K562 (cell line): ENCODE data around the gene PRPSAP1. TPM values are rescaled to one million over a fixed set of nuclear protein-coding genes. Genes with fewer than 3 reads are reported as not detected.
A peak's percentile ranks its signal among the peaks of the same experiment; 100 is the strongest.

Experiments
- ATAC-seq: fragments of 200-7000 bp; cut with Tn5 transposase; 3 replicates; pipeline ENCODE4 v1.9.1; 2020; ENCODE audit warnings: moderate library complexity
- BruUV-seq: library from RNA; stranded (reverse); fragments of 400-500 nt; replicated peaks from 2 replicates; lab custom pipeline; 2021; lab: Mats Ljungman, UMichigan
- CTCF ChIA-PET: fragments of 300-600 bp; formaldehyde crosslinking; extraction: SDS; loops from one replicate; lab custom pipeline; 2021; ENCODE audit warnings: low intra/inter-chr PET ratio; lab: Yijun Ruan, JAX
- POLR2A ChIA-PET: fragments of 300-600, 350-650 bp; sonication (Branson Sonifier 250); formaldehyde crosslinking; extraction: SDS; loops from one replicate; lab custom pipeline; 2021; ENCODE audit warnings: antibody characterized with exemption, inconsistent platforms; lab: Yijun Ruan, JAX
- DNase-seq, 4 experiments: peaks; one replicate each; pipeline versions ENCODE4 v3.0.0 to v3.0.0-alpha.2; 2011 to 2018; ENCODE audit warnings: low spot score in 3 of 4, mixed read lengths in 3 of 4; ENCODE audit errors: extremely low read depth in 1 of 4
- FAIRE-seq: peaks from 2 replicates; lab custom pipeline; 2011; peaks lifted over from hg19 to GRCh38; lab: Jason Lieb, UNC
- H2AFZ ChIP-seq: 2 replicates; pipeline ENCODE4 v1.6.0; 2011; ENCODE audit warnings: low read depth, low read length, control low read depth, inconsistent platforms
- H3K27ac ChIP-seq: fragments of 200-600 bp; 3 replicates; pipeline ENCODE4 v1.8.0; 2011; ENCODE audit warnings: low read depth, mild to moderate bottlenecking, control low read depth, inconsistent platforms, low read length, moderate library complexity, mixed read lengths; ENCODE audit errors: extremely low read depth
- H3K27me3 ChIP-seq, 2 experiments: fragments of 300-600 bp in 1 of 2; 2 replicates in 1 of 2; 3 replicates in 1 of 2; pipeline versions ENCODE4 v1.6.0 to v1.8.0; 2011; ENCODE audit warnings: inconsistent platforms in 2 of 2, low read length in 2 of 2, mild to moderate bottlenecking in 1 of 2, mixed read lengths in 1 of 2, moderate library complexity in 1 of 2; ENCODE audit not compliant: control insufficient read depth in 2 of 2, insufficient read depth in 2 of 2
- H3K36me3 ChIP-seq: fragments of 300-600 bp; 3 replicates; pipeline ENCODE4 v1.8.0; 2011; ENCODE audit warnings: mild to moderate bottlenecking, low read length, inconsistent platforms; ENCODE audit not compliant: control insufficient read depth, insufficient read depth
- H3K4me1 ChIP-seq, 2 experiments: fragments of 200-600 bp in 1 of 2; replicated peaks in 1 of 2; 2 replicates in 1 of 2; 3 replicates in 1 of 2; pipeline versions ENCODE4 v1.5.1 to v1.8.0; 2011; ENCODE audit warnings: inconsistent platforms in 2 of 2, low read length in 2 of 2, mild to moderate bottlenecking in 1 of 2, mixed read lengths in 1 of 2, moderate library complexity in 1 of 2; ENCODE audit not compliant: control insufficient read depth in 2 of 2, insufficient read depth in 2 of 2
- H3K4me2 ChIP-seq: 2 replicates; pipeline ENCODE4 v1.6.1; 2011; ENCODE audit warnings: low read length, control low read depth, inconsistent platforms, mixed read lengths; ENCODE audit not compliant: insufficient read depth
- H3K4me3 ChIP-seq: fragments of 200-600 bp; sonication (generic), shearing (Covaris generic); 2 replicates; pipeline ENCODE4 v1.5.1; 2016; ENCODE audit warnings: control low read depth, inconsistent platforms
- H3K79me2 ChIP-seq: fragments of 200-600 bp; 3 replicates; pipeline ENCODE4 v1.8.0; 2011; ENCODE audit warnings: low read length, inconsistent platforms; ENCODE audit not compliant: control insufficient read depth, insufficient read depth
- H3K9ac ChIP-seq, 2 experiments: 2 replicates each; pipeline versions ENCODE4 v1.6.0 to v1.6.1; 2011; ENCODE audit warnings: low read depth in 2 of 2, low read length in 2 of 2, control low read depth in 1 of 2, inconsistent platforms in 1 of 2, mild to moderate bottlenecking in 1 of 2, mixed read lengths in 1 of 2; ENCODE audit not compliant: insufficient read depth in 1 of 2
- H3K9me1 ChIP-seq: one replicate; pipeline ENCODE4 v1.6.0; 2011; ENCODE audit warnings: inconsistent platforms, mild to moderate bottlenecking, low read length, moderate library complexity; ENCODE audit not compliant: control insufficient read depth, insufficient read depth
- H3K9me3 ChIP-seq: replicated peaks from 2 replicates; pipeline ENCODE4 v1.5.1; 2011; ENCODE audit warnings: low read depth, low read length, inconsistent platforms; ENCODE audit not compliant: control insufficient read depth, insufficient read depth
- H4K20me1 ChIP-seq: replicated peaks from 2 replicates; pipeline ENCODE4 v1.6.1; 2011; ENCODE audit warnings: low read length, inconsistent platforms, mixed read lengths; ENCODE audit not compliant: control insufficient read depth, insufficient read depth
- ARNT ChIP-seq, 2 experiments: fragments of 450-650 bp; IDR thresholded peaks; 2 replicates each; pipeline ENCODE4 v1.6.1; 2016; ENCODE audit warnings: mild to moderate bottlenecking in 1 of 2
- ETV5 ChIP-seq: sonication (generic); formaldehyde crosslinking; IDR thresholded peaks from 2 replicates; pipeline ENCODE4 v1.4.0; 2020; ENCODE audit warnings: low read depth, mild to moderate bottlenecking, missing genetic modification reagents
- HNRNPUL1 ChIP-seq: fragments of 200-400 bp; formaldehyde crosslinking; IDR thresholded peaks from 2 replicates; pipeline ENCODE4 v1.6.1; 2017; ENCODE audit warnings: low read length
- JUND ChIP-seq, 2 experiments: IDR thresholded peaks; 2 replicates in 1 of 2; 3 replicates in 1 of 2; pipeline ENCODE4 v1.6.1; 2011; ENCODE audit warnings: borderline replicate concordance in 2 of 2, low read depth in 2 of 2, low read length in 2 of 2, improper control_type of control experiment in 1 of 2, missing biosample characterization in 1 of 2, missing genetic modification characterization in 1 of 2, missing genetic modification reagents in 1 of 2
- NRF1 ChIP-seq, 2 experiments: fragments of 450-650 bp; IDR thresholded peaks in 1 of 2; conservative IDR thresholded peaks in 1 of 2; 2 replicates each; pipeline ENCODE4 v1.6.1; 2014; ENCODE audit warnings: mild to moderate bottlenecking in 2 of 2
- XRCC5 ChIP-seq: fragments of 200-400 bp; formaldehyde crosslinking; IDR thresholded peaks from 2 replicates; pipeline ENCODE4 v1.6.1; 2017; ENCODE audit warnings: low read depth, mild to moderate bottlenecking, low read length
- ZNF133 ChIP-seq: fragments of 250-450 bp; sonication (Bioruptor Pico); IDR thresholded peaks from 2 replicates; pipeline ENCODE4 v1.4.0; 2020; ENCODE audit warnings: mild to moderate bottlenecking
- ZNF79 ChIP-seq: fragments of 250-450 bp; sonication (Bioruptor Pico); IDR thresholded peaks from 2 replicates; pipeline ENCODE4 v1.4.0; 2020; ENCODE audit warnings: low read depth, mild to moderate bottlenecking, moderate library complexity
- WGBS: fragments of 100-300 bp; shearing (Covaris generic); methylation state at CpG from one replicate; pipeline ENCODE4 v1.1.6; 2016; ENCODE audit warnings: low coverage, mixed read lengths; ENCODE audit not compliant: insufficient coverage; ENCODE audit errors: missing lambda C conversion rate; 5-methylcytosine and 5-hydroxymethylcytosine counted together
- in situ Hi-C: fragments of 300-500 bp; cut with MboI; formaldehyde crosslinking; loops from 4 replicates; pipeline ENCODE4 v1.15.0; 2018; ENCODE audit warnings: inconsistent platforms, mixed read lengths
- intact Hi-C: fragments of 100-400 bp; cut with micrococcal nuclease; formaldehyde crosslinking; loops from 2 replicates; pipeline ENCODE4 v1.14.2; 2022
- polyA plus RNA-seq, 8 experiments: library from polyadenylated mRNA; depleted of rRNA in 4 of 8; stranded (reverse) in 5 of 8; unstranded in 3 of 8; fragments of >200 nt; fragmentation: Nextera tagmentation in 2 of 8; fragmentation: Illumina TruSeq in 1 of 8; extraction: Ambion mirVana in 2 of 8; extraction: Trizol in 1 of 8; gene quantifications; 2 replicates each; pipeline versions ENCODE4 v1.2.1 to v1.2.3, GENCODE V29; 2011 to 2014; ENCODE audit warnings: inconsistent platforms in 1 of 8, missing spikeins in 1 of 8
- total RNA-seq, 7 experiments: library from RNA; depleted of rRNA in 6 of 7; stranded (reverse); fragments of >200 nt in 6 of 7; fragmentation: Illumina TruSeq in 2 of 7; extraction: Trizol in 2 of 7; gene quantifications; 2 replicates each; pipeline versions ENCODE4 v1.2.1 to v1.2.3, GENCODE V29; 2011 to 2021; ENCODE audit warnings: low replicate concordance in 1 of 7
- TF ChIP-seq, protein P1 (sequence below), 3 experiments: fragments of 200-800 bp in 1 of 3; sonication (Bioruptor generic) in 1 of 3; sonication (generic) in 1 of 3; formaldehyde crosslinking in 1 of 3; IDR thresholded peaks; 2 replicates each; pipeline versions ENCODE4 v1.6.1 to v1.8.0; 2016 to 2022; ENCODE audit warnings: mild to moderate bottlenecking in 2 of 3, missing compliant biosample characterization in 2 of 3, missing genetic modification characterization in 2 of 3, missing genetic modification reagents in 1 of 3
- TF ChIP-seq, protein P2 (sequence below): fragments of 450-650 bp; IDR thresholded peaks from 2 replicates; pipeline ENCODE4 v1.6.1; 2018; ENCODE audit not compliant: partially characterized antibody
- TF ChIP-seq, protein P3 (sequence below): fragments of 450-650 bp; formaldehyde crosslinking; IDR thresholded peaks from 2 replicates; pipeline ENCODE4 v1.4.0; 2020; ENCODE audit warnings: mild to moderate bottlenecking, moderate library complexity
- TF ChIP-seq, protein P4 (sequence below): fragments of 250-450 bp; sonication (Bioruptor Pico); IDR thresholded peaks from 2 replicates; pipeline ENCODE4 v1.5.0; 2022; ENCODE audit warnings: mild to moderate bottlenecking

The PRPSAP1 gene
- total and polyA plus RNA-seq, 9 of the 15 experiments (the other 6 are each of a cell fraction or from before 2014, with no cell fraction given) = 21.9 to 77.1 (median 40.8) TPM

DNA sequence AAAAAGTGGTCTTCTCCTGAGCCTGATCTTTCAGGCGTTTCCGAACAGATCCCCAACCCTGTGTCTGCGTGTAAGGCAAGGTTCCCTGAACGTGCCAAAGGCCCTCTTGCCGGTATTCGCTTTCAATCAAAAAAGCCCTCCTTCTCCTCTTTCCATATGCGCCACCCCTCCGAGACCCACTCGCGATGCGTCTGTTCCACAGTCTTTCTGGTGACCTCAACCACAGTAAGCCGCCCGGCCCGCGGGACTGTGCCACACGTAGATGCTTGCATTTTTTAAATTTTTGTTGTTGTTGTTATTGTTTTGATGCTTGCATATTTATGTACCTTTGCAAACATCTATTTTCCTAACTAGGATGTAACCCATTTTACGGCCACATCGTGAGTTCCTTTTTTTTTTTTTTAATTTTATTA, 607 bp upstream of the PRPSAP1 start:
- Histone ChIP-seq H2AFZ (peak overlapping the region; percentile 100), H3K27ac (peak overlapping the region; percentile 100), H4K20me1 (no peaks in the 10 kb centered on the region), H3K4me1 (peaks cover 18 to 39% of the 10 kb centered on the region in 2 experiments; a peak in 4 of 5 replicates), H3K79me2 (peaks cover 22% of the 10 kb centered on the region), H3K9me1 (no peaks in the 10 kb centered on the region), H3K9me3 (no peaks in the 10 kb centered on the region; the same call in 1 of the 2 replicates), H3K9ac (peak overlapping the region; percentile 95 to 98), H3K27me3 (no peaks in the 10 kb centered on the region), H3K4me2 (peak overlapping the region; percentile 90), H3K4me3 (peak overlapping the region; percentile 89), H3K36me3 (no peaks in the 10 kb centered on the region; the same call in 2 of the 3 replicates)
- CTCF ChIA-PET = interaction anchor here (0.7 kb wide), 1 partner anchor 192 kb away, joined by 3 read pairs; no protein-coding TSS in a partner anchor
- intact Hi-C loops = loop anchor here (2.0 kb wide), 1 partner anchor 30 kb away; the partner anchor contains the start of gene SPHK1
- BruUV-seq = no TSS peak
- DNase-seq (no peak), FAIRE-seq (no peak), ATAC-seq (no peak)
- in situ Hi-C loops = no loop called here
- POLR2A ChIA-PET = interaction anchor here (0.6 to 2.8 kb wide), 14 partner anchors 8 to 578 kb away, joined by 3 to 17 read pairs (median 4); partner anchors contain the start of gene SPHK1
- 3% methylated on average over 18 of the region's 18 CpGs for WGBS
- TF ChIP-seq NRF1 (conservative IDR thresholded peaks at IDR 0.05 in 1 of 2, IDR thresholded peaks at IDR 0.05 in 1 of 2) (no peak), JUND (IDR thresholded peaks at IDR 0.05; ENCODE audit: borderline replicate concordance, low read depth, low read length) (no peak), JUND (tag; IDR thresholded peaks at IDR 0.05; ENCODE audit: borderline replicate concordance, low read depth, low read length) (no peak), ZNF79 (CRISPR knock-in tag) (no peak), HNRNPUL1 (no peak), XRCC5 (no peak), ARNT (IDR thresholded peaks at IDR 0.05) (no peak), ETV5 (CRISPR knock-in tag) (0 out of 2 replicates have a peak, but pooled peaks have one; percentile 3), ZNF133 (CRISPR knock-in tag) (no peak)
- TF ChIP-seq, protein P1, sequence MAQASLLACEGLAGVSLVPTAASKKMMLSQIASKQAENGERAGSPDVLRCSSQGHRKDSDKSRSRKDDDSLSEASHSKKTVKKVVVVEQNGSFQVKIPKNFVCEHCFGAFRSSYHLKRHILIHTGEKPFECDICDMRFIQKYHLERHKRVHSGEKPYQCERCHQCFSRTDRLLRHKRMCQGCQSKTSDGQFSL (CRISPR knock-in tag; IDR thresholded peaks at IDR 0.05) = 0 out of 2 replicates have a peak, but pooled peaks have one; percentile 0
- TF ChIP-seq, protein P1 (tag; IDR thresholded peaks at IDR 0.05) = no peak
- TF ChIP-seq, protein P2, sequence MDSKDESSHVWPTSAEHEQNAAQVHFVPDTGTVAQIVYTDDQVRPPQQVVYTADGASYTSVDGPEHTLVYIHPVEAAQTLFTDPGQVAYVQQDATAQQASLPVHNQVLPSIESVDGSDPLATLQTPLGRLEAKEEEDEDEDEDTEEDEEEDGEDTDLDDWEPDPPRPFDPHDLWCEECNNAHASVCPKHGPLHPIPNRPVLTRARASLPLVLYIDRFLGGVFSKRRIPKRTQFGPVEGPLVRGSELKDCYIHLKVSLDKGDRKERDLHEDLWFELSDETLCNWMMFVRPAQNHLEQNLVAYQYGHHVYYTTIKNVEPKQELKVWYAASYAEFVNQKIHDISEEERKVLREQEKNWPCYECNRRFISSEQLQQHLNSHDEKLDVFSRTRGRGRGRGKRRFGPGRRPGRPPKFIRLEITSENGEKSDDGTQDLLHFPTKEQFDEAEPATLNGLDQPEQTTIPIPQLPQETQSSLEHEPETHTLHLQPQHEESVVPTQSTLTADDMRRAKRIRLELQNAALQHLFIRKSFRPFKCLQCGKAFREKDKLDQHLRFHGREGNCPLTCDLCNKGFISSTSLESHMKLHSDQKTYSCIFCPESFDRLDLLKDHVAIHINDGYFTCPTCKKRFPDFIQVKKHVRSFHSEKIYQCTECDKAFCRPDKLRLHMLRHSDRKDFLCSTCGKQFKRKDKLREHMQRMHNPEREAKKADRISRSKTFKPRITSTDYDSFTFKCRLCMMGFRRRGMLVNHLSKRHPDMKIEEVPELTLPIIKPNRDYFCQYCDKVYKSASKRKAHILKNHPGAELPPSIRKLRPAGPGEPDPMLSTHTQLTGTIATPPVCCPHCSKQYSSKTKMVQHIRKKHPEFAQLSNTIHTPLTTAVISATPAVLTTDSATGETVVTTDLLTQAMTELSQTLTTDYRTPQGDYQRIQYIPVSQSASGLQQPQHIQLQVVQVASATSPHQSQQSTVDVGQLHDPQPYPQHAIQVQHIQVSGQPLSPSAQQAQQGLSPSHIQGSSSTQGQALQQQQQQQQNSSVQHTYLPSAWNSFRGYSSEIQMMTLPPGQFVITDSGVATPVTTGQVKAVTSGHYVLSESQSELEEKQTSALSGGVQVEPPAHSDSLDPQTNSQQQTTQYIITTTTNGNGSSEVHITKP = peak; percentile 40
- TF ChIP-seq, protein P3, sequence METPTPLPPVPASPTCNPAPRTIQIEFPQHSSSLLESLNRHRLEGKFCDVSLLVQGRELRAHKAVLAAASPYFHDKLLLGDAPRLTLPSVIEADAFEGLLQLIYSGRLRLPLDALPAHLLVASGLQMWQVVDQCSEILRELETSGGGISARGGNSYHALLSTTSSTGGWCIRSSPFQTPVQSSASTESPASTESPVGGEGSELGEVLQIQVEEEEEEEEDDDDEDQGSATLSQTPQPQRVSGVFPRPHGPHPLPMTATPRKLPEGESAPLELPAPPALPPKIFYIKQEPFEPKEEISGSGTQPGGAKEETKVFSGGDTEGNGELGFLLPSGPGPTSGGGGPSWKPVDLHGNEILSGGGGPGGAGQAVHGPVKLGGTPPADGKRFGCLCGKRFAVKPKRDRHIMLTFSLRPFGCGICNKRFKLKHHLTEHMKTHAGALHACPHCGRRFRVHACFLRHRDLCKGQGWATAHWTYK (CRISPR knock-in tag) = no peak
- TF ChIP-seq, protein P4, sequence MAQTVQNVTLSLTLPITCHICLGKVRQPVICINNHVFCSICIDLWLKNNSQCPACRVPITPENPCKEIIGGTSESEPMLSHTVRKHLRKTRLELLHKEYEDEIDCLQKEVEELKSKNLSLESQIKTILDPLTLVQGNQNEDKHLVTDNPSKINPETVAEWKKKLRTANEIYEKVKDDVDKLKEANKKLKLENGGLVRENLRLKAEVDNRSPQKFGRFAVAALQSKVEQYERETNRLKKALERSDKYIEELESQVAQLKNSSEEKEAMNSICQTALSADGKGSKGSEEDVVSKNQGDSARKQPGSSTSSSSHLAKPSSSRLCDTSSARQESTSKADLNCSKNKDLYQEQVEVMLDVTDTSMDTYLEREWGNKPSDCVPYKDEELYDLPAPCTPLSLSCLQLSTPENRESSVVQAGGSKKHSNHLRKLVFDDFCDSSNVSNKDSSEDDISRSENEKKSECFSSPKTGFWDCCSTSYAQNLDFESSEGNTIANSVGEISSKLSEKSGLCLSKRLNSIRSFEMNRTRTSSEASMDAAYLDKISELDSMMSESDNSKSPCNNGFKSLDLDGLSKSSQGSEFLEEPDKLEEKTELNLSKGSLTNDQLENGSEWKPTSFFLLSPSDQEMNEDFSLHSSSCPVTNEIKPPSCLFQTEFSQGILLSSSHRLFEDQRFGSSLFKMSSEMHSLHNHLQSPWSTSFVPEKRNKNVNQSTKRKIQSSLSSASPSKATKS (CRISPR knock-in tag) = no peak
